ENCODE data around the gene PHTF2. TPM values are rescaled to one million over a fixed set of nuclear protein-coding genes. Genes with fewer than 3 reads are reported as not detected.

PHTF2 gene
- total RNA-seq, 4 donors from 2014 or later: 14.5 to 28.6 (median 24.1) TPM

DNA sequence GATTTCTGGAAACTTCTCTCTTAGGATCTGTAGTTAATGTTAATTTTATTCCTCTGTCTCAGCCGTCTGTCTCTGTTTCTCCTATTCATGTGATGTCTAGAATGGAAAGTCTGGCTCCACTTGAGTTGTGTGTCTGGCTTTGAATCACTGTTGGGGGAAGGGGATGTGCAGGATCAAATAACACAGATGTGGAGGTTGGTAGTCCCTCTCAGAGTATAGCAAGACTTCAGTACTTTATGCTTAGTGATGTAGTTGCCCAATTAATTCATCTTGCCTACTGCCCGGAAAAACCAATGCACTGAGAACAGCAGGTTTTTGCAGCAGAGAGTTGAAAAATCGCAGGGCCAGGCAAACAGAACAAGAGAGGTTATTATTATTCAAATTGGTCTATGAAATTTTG is 79.2 kb downstream of the PHTF2 start:
- H3K27ac ChIP-seq: no peak overlapping the region
- no peaks in the 10 kb centered on the region for H3K4me1 ChIP-seq
- no peaks in the 10 kb centered on the region for H3K9me3 ChIP-seq
- no peaks in the 10 kb centered on the region for H3K27me3 ChIP-seq
- 90 to 92% methylated on average over 3 of the region's 3 CpGs for WGBS, 2 donors (ENCODE audit: low coverage in 1 of 2)
- TF ChIP-seq POLR2AphosphoS5 (IDR thresholded peaks at IDR 0.05) (no peak), POLR2A (IDR thresholded peaks at IDR 0.05) (no peak), EP300 (IDR thresholded peaks at IDR 0.05; ENCODE audit: low read depth) (no peak)
- TF ChIP-seq, protein P1, sequence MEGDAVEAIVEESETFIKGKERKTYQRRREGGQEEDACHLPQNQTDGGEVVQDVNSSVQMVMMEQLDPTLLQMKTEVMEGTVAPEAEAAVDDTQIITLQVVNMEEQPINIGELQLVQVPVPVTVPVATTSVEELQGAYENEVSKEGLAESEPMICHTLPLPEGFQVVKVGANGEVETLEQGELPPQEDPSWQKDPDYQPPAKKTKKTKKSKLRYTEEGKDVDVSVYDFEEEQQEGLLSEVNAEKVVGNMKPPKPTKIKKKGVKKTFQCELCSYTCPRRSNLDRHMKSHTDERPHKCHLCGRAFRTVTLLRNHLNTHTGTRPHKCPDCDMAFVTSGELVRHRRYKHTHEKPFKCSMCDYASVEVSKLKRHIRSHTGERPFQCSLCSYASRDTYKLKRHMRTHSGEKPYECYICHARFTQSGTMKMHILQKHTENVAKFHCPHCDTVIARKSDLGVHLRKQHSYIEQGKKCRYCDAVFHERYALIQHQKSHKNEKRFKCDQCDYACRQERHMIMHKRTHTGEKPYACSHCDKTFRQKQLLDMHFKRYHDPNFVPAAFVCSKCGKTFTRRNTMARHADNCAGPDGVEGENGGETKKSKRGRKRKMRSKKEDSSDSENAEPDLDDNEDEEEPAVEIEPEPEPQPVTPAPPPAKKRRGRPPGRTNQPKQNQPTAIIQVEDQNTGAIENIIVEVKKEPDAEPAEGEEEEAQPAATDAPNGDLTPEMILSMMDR (IDR thresholded peaks at IDR 0.05): no peak
- no peaks in the 10 kb centered on the region for H3K36me3 ChIP-seq
- intact Hi-C loops (cut with DNase I; ENCODE audit: low total_unique reads): no loop called here
- no peak overlapping the region for H3K4me3 ChIP-seq
- in situ Hi-C loops (cut with MboI; ENCODE audit: low pct_ligation_motif_present in 1 of 4, low pct_unique_long_range_greater_than_20kb in 1 of 4, low sequenced_read_pairs in 3 of 4): no loop called here
- no peak for DNase-seq

DNA sequence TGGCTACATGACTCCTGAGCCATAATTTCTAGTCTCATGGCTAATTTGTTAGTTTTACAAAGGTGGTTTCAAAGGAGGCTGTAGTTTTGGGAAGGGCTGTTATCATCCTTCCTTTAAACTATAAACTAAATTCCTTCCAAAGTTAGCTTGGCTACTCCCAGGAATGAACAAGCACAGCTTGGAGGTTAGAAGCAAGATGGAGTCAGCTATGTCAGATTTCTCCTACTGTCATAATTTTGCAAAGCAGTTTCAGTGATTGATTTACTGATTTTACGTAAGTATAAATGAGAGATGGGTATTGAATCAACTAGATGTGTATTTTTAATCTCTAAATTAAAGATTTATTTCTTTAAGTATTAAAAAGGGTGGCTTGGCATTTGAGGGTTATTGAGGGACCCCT is 79.9 kb downstream of the PHTF2 start:
- in situ Hi-C loops (cut with MboI; ENCODE audit: low pct_ligation_motif_present in 1 of 4, low pct_unique_long_range_greater_than_20kb in 1 of 4, low sequenced_read_pairs in 3 of 4): no loop called here
- 97 to 100% methylated on average over 1 of the region's 1 CpG for WGBS, 2 donors (ENCODE audit: low coverage in 1 of 2)
- Histone ChIP-seq H3K4me3 (no peak overlapping the region), H3K27ac (no peak overlapping the region), H3K27me3 (no peaks in the 10 kb centered on the region), H3K36me3 (no peaks in the 10 kb centered on the region), H3K9me3 (no peaks in the 10 kb centered on the region), H3K4me1 (no peaks in the 10 kb centered on the region)
- TF ChIP-seq, protein P1 (IDR thresholded peaks at IDR 0.05): no peak
- TF ChIP-seq POLR2A (IDR thresholded peaks at IDR 0.05): no peak
- no peak for TF ChIP-seq EP300 (IDR thresholded peaks at IDR 0.05; ENCODE audit: low read depth)
- TF ChIP-seq POLR2AphosphoS5 (IDR thresholded peaks at IDR 0.05): no peak
- intact Hi-C loops (cut with DNase I; ENCODE audit: low total_unique reads): no loop called here
- DNase-seq: no peak

DNA sequence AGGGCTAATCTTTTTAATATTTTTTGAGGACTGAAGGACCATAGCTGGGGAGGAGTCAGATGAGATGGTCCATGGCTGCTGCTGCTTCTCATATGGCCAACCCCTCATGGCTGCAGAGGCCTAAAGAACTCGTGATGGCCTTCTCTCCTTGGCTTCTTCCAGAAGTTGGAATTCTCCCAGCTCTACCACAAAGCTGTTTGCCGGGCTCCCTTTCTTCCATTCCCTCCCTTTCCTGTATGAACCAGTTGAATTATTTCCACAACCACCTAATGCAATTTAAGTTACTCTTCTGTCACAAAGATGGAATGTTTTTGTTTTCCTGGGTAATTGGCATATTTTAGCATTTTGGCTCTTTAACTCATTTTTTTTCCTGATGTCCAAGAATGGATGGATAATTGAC is 80.7 kb downstream of the PHTF2 start:
- H3K36me3 ChIP-seq: no peaks in the 10 kb centered on the region
- intact Hi-C loops (cut with DNase I; ENCODE audit: low total_unique reads): no loop called here
- in situ Hi-C loops (cut with MboI; ENCODE audit: low pct_ligation_motif_present in 1 of 4, low pct_unique_long_range_greater_than_20kb in 1 of 4, low sequenced_read_pairs in 3 of 4): no loop called here

DNA sequence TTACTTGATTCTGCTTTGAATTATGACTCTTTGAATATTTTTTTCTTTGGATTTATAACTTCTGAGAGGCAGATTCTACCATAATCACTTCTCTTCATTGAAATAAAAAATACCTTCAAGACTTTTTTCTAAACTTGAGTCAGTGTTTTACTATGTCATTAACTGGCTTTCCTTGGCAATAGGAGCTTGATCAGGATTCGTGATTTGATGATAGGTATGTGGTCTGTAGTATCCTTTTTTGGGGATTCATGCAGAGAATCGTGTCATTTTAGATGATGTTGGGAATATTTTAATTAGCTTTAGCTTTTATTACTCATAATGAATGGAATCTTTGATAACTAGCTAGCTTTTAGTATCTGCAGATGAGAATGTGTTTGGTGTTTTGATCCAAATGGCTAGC is 83.3 kb downstream of the PHTF2 start:
- Histone ChIP-seq H3K27me3 (no peaks in the 10 kb centered on the region), H3K36me3 (no peaks in the 10 kb centered on the region), H3K27ac (no peak overlapping the region), H3K4me1 (no peaks in the 10 kb centered on the region), H3K9me3 (no peaks in the 10 kb centered on the region), H3K4me3 (no peak overlapping the region)
- no peak for TF ChIP-seq EP300 (IDR thresholded peaks at IDR 0.05; ENCODE audit: low read depth)
- TF ChIP-seq, protein P1 (IDR thresholded peaks at IDR 0.05): no peak
- no peak for DNase-seq
- in situ Hi-C loops (cut with MboI; ENCODE audit: low pct_ligation_motif_present in 1 of 4, low pct_unique_long_range_greater_than_20kb in 1 of 4, low sequenced_read_pairs in 3 of 4) (no loop called here), intact Hi-C loops (cut with DNase I; ENCODE audit: low total_unique reads) (no loop called here)
- WGBS, 2 donors (ENCODE audit: low coverage in 1 of 2): 96 to 100% methylated on average over 2 of the region's 2 CpGs

More for the DNA sequence above, 80.7 kb downstream of the PHTF2 start:
- TF ChIP-seq, protein P1 (IDR thresholded peaks at IDR 0.05): no peak
- no peaks in the 10 kb centered on the region for H3K27me3 ChIP-seq
- H3K4me1 ChIP-seq: no peaks in the 10 kb centered on the region
- WGBS, 2 donors (ENCODE audit: low coverage in 1 of 2): 66 to 88% methylated on average over 2 of the region's 2 CpGs
- no peak overlapping the region for H3K4me3 ChIP-seq
- no peak overlapping the region for H3K27ac ChIP-seq
- DNase-seq: no peak
- no peaks in the 10 kb centered on the region for H3K9me3 ChIP-seq

All from transverse colon (tissue), 4 donors.